Trophoblast cell (in vitro differentiated cells and primary cell): Measurements from ENCODE around the gene DLGAP1.

Experiments used
- DNase-seq, 2 donors: peaks; one replicate each; pipeline ENCODE4 v3.0.0-alpha.2; 2016
- H2AFZ ChIP-seq: 2 replicates; pipeline ENCODE4 v1.6.1; 2013; ENCODE audit warnings: low read length, moderate library complexity, mild to moderate bottlenecking; ENCODE audit not compliant: insufficient read depth, poor library complexity
- H2AK5ac ChIP-seq: 2 replicates; pipeline ENCODE4 v1.6.1; 2013; ENCODE audit warnings: mild to moderate bottlenecking, low read length
- H2BK120ac ChIP-seq: 2 replicates; pipeline ENCODE4 v1.6.1; 2013; ENCODE audit warnings: low read length, mild to moderate bottlenecking, moderate library complexity; ENCODE audit not compliant: insufficient read depth, poor library complexity
- H2BK12ac ChIP-seq: 2 replicates; pipeline ENCODE4 v1.6.1; 2013; ENCODE audit warnings: mild to moderate bottlenecking, low read length, moderate library complexity
- H2BK5ac ChIP-seq: 2 replicates; pipeline ENCODE4 v1.6.1; 2013; ENCODE audit warnings: low read length, low read depth, moderate library complexity, mild to moderate bottlenecking; ENCODE audit not compliant: poor library complexity
- H3K14ac ChIP-seq: 2 replicates; pipeline ENCODE4 v1.6.1; 2013; ENCODE audit warnings: mild to moderate bottlenecking, low read length
- H3K18ac ChIP-seq: 2 replicates; pipeline ENCODE4 v1.6.1; 2013; ENCODE audit warnings: mild to moderate bottlenecking, low read length
- H3K23ac ChIP-seq: 2 replicates; pipeline ENCODE4 v1.6.1; 2013; ENCODE audit warnings: low read length
- H3K27ac ChIP-seq: 2 replicates; pipeline ENCODE4 v1.5.1; 2013; ENCODE audit warnings: low read depth, mild to moderate bottlenecking, inconsistent platforms, low read length, moderate library complexity
- H3K27me3 ChIP-seq: 2 replicates; pipeline ENCODE4 v1.6.1; 2013; ENCODE audit warnings: inconsistent platforms, mild to moderate bottlenecking, low read length, moderate library complexity; ENCODE audit not compliant: insufficient read depth
- H3K36me3 ChIP-seq, 2 experiments: 1 replicate in 1 of 2; 2 replicates in 1 of 2; pipeline ENCODE4 v1.6.1; 2013; ENCODE audit warnings: low read length in 2 of 2, mild to moderate bottlenecking in 2 of 2, moderate library complexity in 1 of 2; ENCODE audit not compliant: insufficient read depth in 2 of 2, control insufficient read depth in 1 of 2
- H3K4ac ChIP-seq: 2 replicates; pipeline ENCODE4 v1.6.1; 2013; ENCODE audit warnings: low read depth, mild to moderate bottlenecking, low read length, moderate library complexity
- H3K4me1 ChIP-seq, 2 experiments: 1 replicate in 1 of 2; 2 replicates in 1 of 2; pipeline ENCODE4 v1.6.1; 2013; ENCODE audit warnings: low read length in 2 of 2, mild to moderate bottlenecking in 2 of 2, moderate library complexity in 1 of 2; ENCODE audit not compliant: insufficient read depth in 2 of 2, control insufficient read depth in 1 of 2
- H3K4me2 ChIP-seq: 2 replicates; pipeline ENCODE4 v1.6.1; 2013; ENCODE audit warnings: inconsistent platforms, mild to moderate bottlenecking, low read length, moderate library complexity
- H3K4me3 ChIP-seq: 2 replicates; pipeline ENCODE4 v1.5.1; 2013; ENCODE audit warnings: mild to moderate bottlenecking, low read depth, low read length, inconsistent platforms
- H3K79me1 ChIP-seq: one replicate; pipeline ENCODE4 v1.6.1; 2013; ENCODE audit warnings: low read length
- H3K79me2 ChIP-seq: 2 replicates; pipeline ENCODE4 v1.6.1; 2013; ENCODE audit warnings: low read length, mild to moderate bottlenecking; ENCODE audit not compliant: control insufficient read depth, insufficient read depth, poor library complexity
- H3K9ac ChIP-seq: 2 replicates; pipeline ENCODE4 v1.6.1; 2013; ENCODE audit warnings: mild to moderate bottlenecking, low read length
- H3K9me3 ChIP-seq: 2 replicates; pipeline ENCODE4 v1.6.1; 2013; ENCODE audit warnings: low read depth, mild to moderate bottlenecking, control low read depth, inconsistent platforms, low read length; ENCODE audit not compliant: insufficient read depth
- H4K12ac ChIP-seq: 2 replicates; pipeline ENCODE4 v1.6.1; 2013; ENCODE audit warnings: low read depth, mild to moderate bottlenecking, low read length, moderate library complexity
- H4K8ac ChIP-seq: 2 replicates; pipeline ENCODE4 v1.6.1; 2013; ENCODE audit warnings: low read depth, mild to moderate bottlenecking, low read length, moderate library complexity
- H4K91ac ChIP-seq: one replicate; pipeline ENCODE4 v1.6.1; 2013; ENCODE audit warnings: low read depth, mild to moderate bottlenecking, low read length, moderate library complexity
- WGBS: extraction: QIAGEN DNeasy Blood & Tissue Kit; methylation state at CpG from one replicate; pipeline ENCODE4 v1.1.7; 2013; ENCODE audit warnings: missing lambda C conversion rate; ENCODE audit not compliant: insufficient read length, insufficient coverage; ENCODE audit errors: extremely low coverage; 5-methylcytosine and 5-hydroxymethylcytosine counted together

DLGAP1 gene

DNA sequence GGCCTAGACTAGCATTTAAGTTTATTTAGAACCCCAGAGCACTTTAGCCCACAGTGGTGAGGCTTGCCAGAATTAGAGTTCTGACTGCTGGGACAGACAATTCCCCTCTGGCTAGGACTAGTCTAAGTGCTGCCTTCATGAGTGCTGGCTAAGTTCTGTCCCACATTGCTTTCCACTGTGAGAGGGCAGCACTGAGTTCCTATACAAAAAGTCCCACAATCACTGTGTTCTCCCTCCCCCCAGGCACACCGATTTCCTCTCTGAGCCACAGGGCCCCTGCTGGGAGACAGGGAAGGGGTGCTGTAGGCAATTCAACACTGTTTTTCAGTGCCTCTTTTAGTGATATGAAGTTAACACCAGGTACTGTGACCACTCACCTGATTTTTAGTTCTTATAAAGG lies 310.9 kb downstream of the DLGAP1 start:
- whole genome bisulfite sequencing: no CpG with 5 or more reads among the region's 1 CpG

GRCh38 chr18:4143585-4143984 lies 311.5 kb downstream of the DLGAP1 start:
- no CpG with 5 or more reads among the region's 1 CpG for WGBS

More for the DNA sequence above, 310.9 kb downstream of the DLGAP1 start:
- no peak overlapping the region for H3K14ac ChIP-seq
- no peaks in the 10 kb centered on the region for H3K27me3 ChIP-seq
- no peak overlapping the region for H3K27ac ChIP-seq
- H3K36me3 ChIP-seq: no peaks in the 10 kb centered on the region
- H4K91ac ChIP-seq: no peak overlapping the region
- no peak overlapping the region for H2AK5ac ChIP-seq
- no peak overlapping the region for H2BK120ac ChIP-seq
- no peak overlapping the region for H3K4me3 ChIP-seq
- no peak overlapping the region for H3K4ac ChIP-seq
- H3K9ac ChIP-seq: no peak overlapping the region
- H3K79me2 ChIP-seq: no peaks in the 10 kb centered on the region
- DNase-seq: no peak
- H3K18ac ChIP-seq: no peak overlapping the region
- no peak overlapping the region for H2AFZ ChIP-seq
- H3K9me3 ChIP-seq: no peaks in the 10 kb centered on the region
- H3K23ac ChIP-seq: no peak overlapping the region
- H3K4me1 ChIP-seq: no peaks in the 10 kb centered on the region
- no peak overlapping the region for H4K8ac ChIP-seq
- no peak overlapping the region for H3K4me2 ChIP-seq
- H4K12ac ChIP-seq: no peak overlapping the region
- H2BK12ac ChIP-seq: no peak overlapping the region
- H2BK5ac ChIP-seq: no peak overlapping the region
- H3K79me1 ChIP-seq: no peaks in the 10 kb centered on the region

DNA sequence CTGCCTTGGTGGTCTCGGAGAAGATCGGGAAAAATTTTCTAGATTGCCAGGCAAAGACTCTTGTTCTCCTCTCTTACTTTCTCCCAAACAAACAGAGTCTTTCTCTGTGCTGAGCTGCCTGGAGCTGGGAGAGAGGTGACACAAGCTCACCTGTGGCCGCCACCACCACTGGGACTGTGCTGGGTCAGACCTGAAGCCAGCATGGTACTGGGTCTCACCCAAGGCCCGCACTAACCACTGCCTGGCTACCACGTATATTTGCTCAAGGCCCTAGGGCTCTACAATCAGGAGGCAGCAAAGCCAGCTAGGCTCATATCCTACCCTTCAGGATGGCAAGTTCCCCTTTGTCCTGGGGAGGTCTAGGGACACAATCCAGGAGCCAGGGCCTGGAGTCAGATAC lies 312.2 kb downstream of the DLGAP1 start:
- Histone ChIP-seq H3K36me3 (no peaks in the 10 kb centered on the region), H3K18ac (no peak overlapping the region), H3K27me3 (no peaks in the 10 kb centered on the region), H3K9ac (no peak overlapping the region), H3K27ac (no peak overlapping the region), H2BK120ac (no peak overlapping the region), H3K79me2 (no peaks in the 10 kb centered on the region), H3K9me3 (no peaks in the 10 kb centered on the region), H3K4me2 (no peak overlapping the region), H3K14ac (no peak overlapping the region), H3K4me1 (no peaks in the 10 kb centered on the region), H4K12ac (no peak overlapping the region), H2BK12ac (no peak overlapping the region), H4K8ac (no peak overlapping the region), H2BK5ac (no peak overlapping the region), H2AK5ac (no peak overlapping the region), H2AFZ (no peak overlapping the region), H3K79me1 (no peaks in the 10 kb centered on the region), H3K4ac (no peak overlapping the region), H3K4me3 (no peak overlapping the region), H4K91ac (no peak overlapping the region), H3K23ac (no peak overlapping the region)
- DNase-seq: no peak
- WGBS: no CpG with 5 or more reads among the region's 5 CpGs

More at GRCh38 chr18:4143585-4143984, 311.5 kb downstream of the DLGAP1 start:
- no peak overlapping the region for H3K9ac ChIP-seq
- no peaks in the 10 kb centered on the region for H3K79me2 ChIP-seq
- no peak overlapping the region for H2BK12ac ChIP-seq
- H3K27me3 ChIP-seq: no peaks in the 10 kb centered on the region
- no peak overlapping the region for H2BK120ac ChIP-seq
- H3K23ac ChIP-seq: no peak overlapping the region
- no peak overlapping the region for H3K4ac ChIP-seq
- no peaks in the 10 kb centered on the region for H3K4me1 ChIP-seq
- no peak overlapping the region for H3K18ac ChIP-seq
- H3K4me2 ChIP-seq: no peak overlapping the region
- H3K36me3 ChIP-seq: no peaks in the 10 kb centered on the region
- no peak overlapping the region for H2BK5ac ChIP-seq
- H4K12ac ChIP-seq: no peak overlapping the region
- no peaks in the 10 kb centered on the region for H3K79me1 ChIP-seq
- H3K9me3 ChIP-seq: no peaks in the 10 kb centered on the region
- no peak overlapping the region for H3K27ac ChIP-seq
- no peak overlapping the region for H4K8ac ChIP-seq
- H2AK5ac ChIP-seq: no peak overlapping the region
- no peak overlapping the region for H4K91ac ChIP-seq
- H3K14ac ChIP-seq: no peak overlapping the region
- no peak overlapping the region for H2AFZ ChIP-seq
- no peak overlapping the region for H3K4me3 ChIP-seq
- no peak for DNase-seq

GRCh38 chr18:4134700-4135099 lies 320.4 kb downstream of the DLGAP1 start:
- H4K8ac ChIP-seq: no peak overlapping the region
- no peak overlapping the region for H3K4me3 ChIP-seq
- no peak overlapping the region for H3K18ac ChIP-seq
- H3K4me1 ChIP-seq: no peaks in the 10 kb centered on the region
- no peak overlapping the region for H3K14ac ChIP-seq
- H3K9ac ChIP-seq: no peak overlapping the region
- no peak overlapping the region for H3K4me2 ChIP-seq
- H2AFZ ChIP-seq: no peak overlapping the region
- H3K79me2 ChIP-seq: no peaks in the 10 kb centered on the region
- no peak overlapping the region for H3K4ac ChIP-seq
- WGBS: no CpG with 5 or more reads among the region's 6 CpGs
- H4K12ac ChIP-seq: no peak overlapping the region
- H2BK120ac ChIP-seq: no peak overlapping the region
- no peak overlapping the region for H4K91ac ChIP-seq
- H3K79me1 ChIP-seq: no peaks in the 10 kb centered on the region
- no peak overlapping the region for H2AK5ac ChIP-seq
- H3K27ac ChIP-seq: no peak overlapping the region
- DNase-seq: no peak
- H3K9me3 ChIP-seq: no peaks in the 10 kb centered on the region
- no peak overlapping the region for H3K23ac ChIP-seq
- no peaks in the 10 kb centered on the region for H3K36me3 ChIP-seq
- no peaks in the 10 kb centered on the region for H3K27me3 ChIP-seq
- H2BK12ac ChIP-seq: no peak overlapping the region
- no peak overlapping the region for H2BK5ac ChIP-seq
